GM21576 (cell line): ENCODE measurements around the gene GPR183.
"Not testable (repeated sequence)": the region's sequence is repeated elsewhere in the genome, so short reads cannot be mapped to it uniquely, and the experiment has no call there.

Experiments
- ATAC-seq: cut with Tn5 transposase; IDR thresholded peaks from one replicate; pipeline ENCODE4 v1.9.1; 2021; ENCODE audit warnings: mild to moderate bottlenecking, moderate library complexity; ENCODE audit not compliant: unreplicated experiment

The GPR183 gene

GRCh38 chr13:99250982-99251825, 56.0 kb downstream of the GPR183 start:
- no peak for ATAC-seq

GRCh38 chr13:99249606-99250005, 57.6 kb downstream of the GPR183 start:
- not testable (repeated sequence) for ATAC-seq

DNA sequence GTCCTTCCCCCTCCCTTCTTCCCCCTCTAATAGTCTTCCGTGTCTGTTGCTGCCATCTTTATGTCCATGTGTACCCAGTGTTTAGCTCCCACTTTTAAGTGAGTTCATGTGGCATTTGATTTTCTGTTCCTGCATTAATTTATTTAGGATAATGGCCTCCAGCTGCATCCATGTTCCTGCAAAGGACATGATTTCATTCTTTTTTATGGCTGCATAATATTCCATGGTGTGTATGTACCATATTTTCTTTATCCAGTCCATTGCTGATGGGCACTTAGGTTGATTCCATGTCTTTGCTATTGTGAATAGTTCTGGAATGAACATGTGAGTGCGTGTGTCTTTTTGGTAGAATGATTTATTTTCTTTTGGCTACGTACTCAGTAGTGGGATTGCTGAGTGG, 58.0 kb downstream of the GPR183 start:
- not testable (repeated sequence) for ATAC-seq

- ATAC-seq: no peak
Measured at GRCh38 chr13:99246100-99246499, 61.1 kb downstream of the GPR183 start.
